ENCODE data around the gene SUN1. TPM values are rescaled to one million over a fixed set of nuclear protein-coding genes. Genes with fewer than 3 reads are reported as not detected.

Gene SUN1
- total and polyA plus RNA-seq, 2 of the 8 experiments (the other 6 are each of a cell fraction or from before 2014, with no cell fraction given) = 108 to 158 TPM

DNA sequence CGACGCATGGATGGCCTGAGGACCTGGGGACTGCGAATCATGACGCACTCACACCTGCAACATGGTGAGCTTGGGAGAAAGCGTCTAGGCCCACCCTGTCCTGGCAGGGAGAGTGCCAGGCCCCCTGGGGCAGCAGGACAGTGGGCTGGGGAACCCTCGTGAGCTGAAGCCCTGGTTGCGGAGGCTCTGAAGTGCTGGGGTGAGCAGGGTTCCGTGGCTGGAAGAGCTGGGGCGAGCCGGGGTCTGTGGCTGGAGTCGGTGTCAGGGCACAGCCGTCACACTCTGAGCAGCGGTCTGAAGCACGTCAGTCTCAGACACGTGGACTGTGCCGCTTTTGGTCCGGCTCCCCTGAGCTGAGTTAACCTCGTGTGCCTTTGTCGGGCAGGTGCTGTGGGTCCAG is 4.7 kb downstream of the SUN1 start:
- Histone ChIP-seq H3K4me2 (ENCODE audit: insufficient read depth in 1 of 2, low read depth in 2 of 2, low read length in 2 of 2) (no peak overlapping the region), H3K27me3 (replicated peaks in 1 of 4; ENCODE audit: control insufficient read depth in 3 of 4, extremely low read depth in 1 of 4, insufficient read depth in 3 of 4, low read length in 3 of 4) (no peaks in the 10 kb centered on the region), H3K27ac (ENCODE audit: low read depth, low read length) (peak overlapping the region; percentile 12; the same call in 1 of the 2 replicates), H3K56ac (replicated peaks; ENCODE audit: insufficient read length, low read depth, low read length) (no peak overlapping the region), H3K23ac (ENCODE audit: insufficient read length) (no peak overlapping the region), H4K5ac (ENCODE audit: insufficient read length, low read depth, low read length) (no peak overlapping the region), H2BK15ac (ENCODE audit: low read length) (no peak overlapping the region), H3K36me3 (ENCODE audit: control insufficient read depth in 2 of 4, insufficient read depth in 4 of 4, low read length in 3 of 4) (peaks cover 7 to 18% (median 13%) of the 10 kb centered on the region in 4 experiments; a peak in 7 of 8 replicates), H3K79me1 (ENCODE audit: low read depth, low read length) (peaks cover 24% of the 10 kb centered on the region), H4K91ac (replicated peaks; ENCODE audit: insufficient read length, low read length) (no peak overlapping the region), H3K9ac (replicated peaks in 1 of 4; ENCODE audit: extremely low read depth in 1 of 4, low read depth in 3 of 4, low read length in 3 of 4) (no peak overlapping the region), H2BK120ac (replicated peaks; ENCODE audit: low read depth, low read length) (no peak overlapping the region), H2BK20ac (ENCODE audit: low read length) (no peak overlapping the region), H3K79me2 (ENCODE audit: control insufficient read depth in 1 of 2, insufficient read depth in 2 of 2, low read length in 2 of 2) (peaks cover 19 to 75% of the 10 kb centered on the region in 2 experiments), H3K14ac (ENCODE audit: insufficient read length) (no peak overlapping the region), H3K4ac (replicated peaks; ENCODE audit: insufficient read length, low read depth, low read length) (no peak overlapping the region), H4K20me1 (replicated peaks in 1 of 2; ENCODE audit: control insufficient read depth in 1 of 2, insufficient read depth in 2 of 2, low read length in 2 of 2) (peaks cover 25 to 37% of the 10 kb centered on the region in 2 experiments), H4K8ac (ENCODE audit: extremely low read depth, insufficient read depth, low read length) (peak overlapping the region; percentile 66; the same call in 1 of the 2 replicates), H3K4me3 (ENCODE audit: extremely low read depth in 1 of 4, insufficient read depth in 2 of 4, low read depth in 3 of 4, low read length in 4 of 4) (no peak overlapping the region), H2BK12ac (ENCODE audit: low read depth, low read length) (no peak overlapping the region), H3K4me1 (replicated peaks in 1 of 4; ENCODE audit: control insufficient read depth in 3 of 4, insufficient read depth in 4 of 4, low read length in 3 of 4) (peaks cover 0 to 9% (median 3%) of the 10 kb centered on the region in 4 experiments; a peak in 4 of 7 replicates), H3K9me3 (ENCODE audit: insufficient read depth in 2 of 2, low read depth in 1 of 2, low read length in 1 of 2) (no peaks in the 10 kb centered on the region), H3K23me2 (ENCODE audit: low read depth, low read length) (no peaks in the 10 kb centered on the region), H2AK5ac (ENCODE audit: low read depth, low read length) (no peak overlapping the region), H2BK5ac (ENCODE audit: low read depth, low read length) (no peak overlapping the region; the same call in 1 of the 2 replicates), H2AFZ (ENCODE audit: low read length) (no peak overlapping the region), H3K18ac (ENCODE audit: extremely low read depth, low read length) (no peak overlapping the region)
- TF ChIP-seq NANOG (IDR thresholded peaks at IDR 0.05; ENCODE audit: insufficient read depth, low read depth, low read length, poor library complexity, severe bottlenecking) (no peak), RFX5 (IDR thresholded peaks at IDR 0.05; ENCODE audit: borderline replicate concordance, low read depth, low read length) (no peak), FOSL1 (IDR thresholded peaks at IDR 0.05; ENCODE audit: insufficient read depth, low read depth, low read length) (no peak), NRF1 (IDR thresholded peaks at IDR 0.05; ENCODE audit: low read depth, low read length) (no peak), JUND (IDR thresholded peaks at IDR 0.05; ENCODE audit: low read length) (no peak), SUZ12 (IDR thresholded peaks at IDR 0.05; ENCODE audit: low read length) (no peak), GTF2F1 (IDR thresholded peaks at IDR 0.05; ENCODE audit: borderline replicate concordance, low read depth, low read length) (no peak), SP2 (IDR thresholded peaks at IDR 0.05; ENCODE audit: low read length) (no peak), TBP (IDR thresholded peaks at IDR 0.05; ENCODE audit: low read depth, low read length) (no peak), TEAD4 (IDR thresholded peaks at IDR 0.05; ENCODE audit: low read depth, low read length) (no peak), RXRA (IDR thresholded peaks at IDR 0.05; ENCODE audit: insufficient read depth, low read depth, low read length) (no peak), PHF8 (conservative IDR thresholded peaks at IDR 0.05; ENCODE audit: low read depth, low read length) (no peak), HDAC2 (IDR thresholded peaks at IDR 0.05; ENCODE audit: borderline replicate concordance in 1 of 2, low read depth in 2 of 2, low read length in 2 of 2) (no peak)
- WGBS, 2 experiments (ENCODE audit: extremely low coverage in 1 of 2, insufficient coverage in 1 of 2, insufficient read length in 1 of 2, insufficient replicate concordance in 2 of 2, low coverage in 1 of 2, low lambda C conversion rate in 2 of 2, missing lambda C conversion rate in 1 of 2) = 91% methylated on average over 19 of the region's 19 CpGs; no CpG with 5 or more reads in 1 of the 2 experiments
- ChIA-PET POLR2A (ENCODE audit: partially characterized antibody) (interaction anchor here (0.6 to 0.7 kb wide), 2 partner anchors 26 to 301 kb away, joined by 3 to 4 read pairs; no protein-coding TSS in a partner anchor), CTCF (ENCODE audit: partially characterized antibody) (interaction anchor here (1.0 to 3.2 kb wide), 17 partner anchors 10 to 60 kb away, joined by 3 to 17 read pairs (median 4); no protein-coding TSS in a partner anchor)
- FAIRE-seq = no peak
- no peak for DNase-seq (ENCODE audit: low read depth in 1 of 2, low spot score in 2 of 2)
